Right atrium auricular region (tissue), 2 donors: ENCODE results near the gene FAM53B. TPM values are rescaled to one million over a fixed set of nuclear protein-coding genes. Genes with fewer than 3 reads are reported as not detected.

Source experiments
- DNase-seq: peaks from one replicate; pipeline ENCODE4 v3.0.0-alpha.2; 2019; ENCODE audit warnings: low spot score
- H3K27ac ChIP-seq, 2 donors: fragments of 200-600 bp; sonication (generic); 1 replicate in 1 of 2; 2 replicates in 1 of 2; pipeline ENCODE4 v1.5.1; 2016 to 2019
- H3K27me3 ChIP-seq, 2 donors: fragments of 200-600 bp; sonication (generic); one replicate each; pipeline versions ENCODE4 v1.5.1 to v1.6.0; 2017 to 2019
- H3K36me3 ChIP-seq: fragments of 200-600 bp; sonication (generic); one replicate; pipeline ENCODE4 v1.5.1; 2016
- H3K4me1 ChIP-seq, 2 donors: fragments of 200-600 bp; sonication (generic); one replicate each; pipeline versions ENCODE4 v1.5.1 to v1.6.0; 2017 to 2019
- H3K4me3 ChIP-seq, 2 donors: fragments of 200-600 bp; sonication (generic); 1 replicate in 1 of 2; 2 replicates in 1 of 2; pipeline ENCODE4 v1.5.1; 2017 to 2019; ENCODE audit warnings: mild to moderate bottlenecking in 1 of 2, moderate library complexity in 1 of 2
- H3K9me3 ChIP-seq, 2 donors: fragments of 200-600 bp; sonication (generic); one replicate each; pipeline ENCODE4 v1.5.1; 2019
- CTCF ChIP-seq, 2 donors: fragments of 200-600 bp; sonication (generic); IDR thresholded peaks; one replicate each; pipeline ENCODE4 v1.5.1; 2019; ENCODE audit warnings: antibody characterized with exemption in 2 of 2
- total RNA-seq, 2 donors: library from RNA; depleted of rRNA; stranded (reverse); fragments of >200 nt; gene quantifications; one replicate each; pipeline ENCODE4 v1.1.0, GENCODE V29; 2016

FAM53B gene
- total RNA-seq, 2 donors from 2014 or later = 30.3 to 31.1 TPM

GRCh38 chr10:124717041-124717757 lies 27.0 kb downstream of the FAM53B start:
- Histone ChIP-seq H3K27me3 (no peaks in the 10 kb centered on the region), H3K9me3 (no peaks in the 10 kb centered on the region), H3K36me3 (no peaks in the 10 kb centered on the region), H3K4me3 (no peak overlapping the region), H3K4me1 (peaks cover 0 to 75% of the 10 kb centered on the region in 2 donors), H3K27ac (peak overlapping the region; percentile 60 to 84)
- no peak for TF ChIP-seq CTCF (IDR thresholded peaks at IDR 0.05)
- DNase-seq = no peak

DNA sequence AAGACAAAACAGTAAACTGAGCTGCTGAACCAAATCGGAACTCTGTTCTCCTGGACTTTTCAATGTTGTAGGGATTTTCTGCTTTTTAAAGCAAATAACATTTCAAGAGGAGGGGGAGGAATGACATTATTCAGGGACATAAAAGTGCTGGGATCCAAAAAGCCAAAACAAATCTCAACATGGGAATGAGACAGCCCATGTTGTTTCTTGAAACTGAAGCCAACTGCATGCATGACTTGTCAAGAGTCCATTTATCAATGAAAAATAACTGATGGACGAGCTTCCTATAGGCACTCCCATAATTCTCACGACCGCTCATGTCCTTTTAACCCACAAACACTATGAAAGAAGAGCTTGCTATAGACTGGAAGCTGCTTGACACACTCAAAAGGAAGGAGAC lies 27.8 kb downstream of the FAM53B start:
- peaks cover 0 to 68% of the 10 kb centered on the region in 2 donors for H3K4me1 ChIP-seq
- no peak for TF ChIP-seq CTCF (IDR thresholded peaks at IDR 0.05)

DNA sequence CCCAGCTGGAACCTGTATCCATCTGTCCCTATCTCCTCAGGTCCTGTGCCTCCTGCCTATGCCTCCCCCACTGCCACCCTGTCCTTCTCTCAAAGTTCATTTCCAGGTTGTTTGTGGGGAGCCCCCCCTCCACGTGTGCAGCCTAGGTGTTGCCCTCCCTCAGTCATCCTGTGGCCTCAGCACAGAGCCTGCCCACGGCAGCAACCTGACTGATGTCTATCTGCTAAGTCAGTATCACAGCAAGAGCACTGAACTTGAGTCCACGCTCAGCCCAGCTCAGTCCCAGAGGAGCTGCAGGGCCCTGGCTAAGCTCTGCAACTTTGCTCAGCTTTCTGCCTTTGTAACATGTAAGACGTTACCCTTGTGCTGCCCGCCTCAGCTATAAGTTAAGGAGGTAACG lies 28.7 kb downstream of the FAM53B start:
- DNase-seq = no peak
- no peak overlapping the region for H3K27ac ChIP-seq
- no peaks in the 10 kb centered on the region for H3K36me3 ChIP-seq
- H3K9me3 ChIP-seq = no peaks in the 10 kb centered on the region
- no peak overlapping the region for H3K4me3 ChIP-seq
- no peaks in the 10 kb centered on the region for H3K27me3 ChIP-seq
- H3K4me1 ChIP-seq = peaks cover 0 to 68% of the 10 kb centered on the region in 2 donors
- TF ChIP-seq CTCF (IDR thresholded peaks at IDR 0.05) = no peak

More for the DNA sequence above, 27.8 kb downstream of the FAM53B start:
- no peak for DNase-seq
- Histone ChIP-seq H3K27me3 (no peaks in the 10 kb centered on the region), H3K27ac (peak overlapping the region in 1 of 2 donors; percentile 84), H3K4me3 (no peak overlapping the region), H3K9me3 (no peaks in the 10 kb centered on the region), H3K36me3 (no peaks in the 10 kb centered on the region)

- Histone ChIP-seq H3K4me3 (no peak overlapping the region), H3K4me1 (peaks cover 0 to 69% of the 10 kb centered on the region in 2 donors), H3K9me3 (no peaks in the 10 kb centered on the region), H3K27ac (peak overlapping the region; percentile 28 to 29), H3K27me3 (no peaks in the 10 kb centered on the region), H3K36me3 (no peaks in the 10 kb centered on the region)
- TF ChIP-seq CTCF (IDR thresholded peaks at IDR 0.05) = no peak
- no peak for DNase-seq
Observed at GRCh38 chr10:124713679-124714255, 30.4 kb downstream of the FAM53B start.

DNA sequence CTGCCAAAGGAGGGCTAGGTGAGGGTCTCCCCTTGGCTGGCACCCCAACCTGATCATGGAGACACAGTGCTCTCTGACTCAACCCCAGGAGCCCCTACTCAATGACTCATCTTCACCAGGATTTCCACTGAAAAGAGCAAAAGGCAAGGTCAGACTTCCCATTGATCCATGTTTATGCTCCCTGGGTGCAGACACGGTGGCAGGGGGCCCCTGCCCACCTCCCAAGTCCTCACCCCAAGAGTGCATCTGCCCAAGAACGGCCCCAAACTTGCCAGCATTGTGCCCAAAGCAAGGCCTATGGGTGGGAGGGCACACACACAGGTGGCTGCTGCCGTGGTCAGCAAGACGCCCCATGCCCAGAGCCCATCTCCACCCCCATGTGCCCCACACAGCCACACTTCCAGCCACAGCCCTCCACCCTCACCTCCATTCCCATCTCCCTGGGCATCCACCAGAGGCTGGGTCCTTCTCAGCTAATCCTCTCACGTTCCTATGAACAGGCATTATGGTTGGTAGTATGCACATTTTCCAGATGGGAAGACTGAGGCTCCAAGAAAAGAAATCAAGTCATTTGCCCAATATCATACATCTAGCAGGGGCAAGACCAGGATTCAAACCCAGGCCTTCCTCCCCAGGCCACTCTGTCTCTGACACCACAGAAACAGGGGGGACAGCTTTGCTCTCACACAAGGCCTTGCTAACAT lies 31.3 kb downstream of the FAM53B start:
- Histone ChIP-seq H3K27me3 (no peaks in the 10 kb centered on the region), H3K4me1 (peaks cover 0 to 69% of the 10 kb centered on the region in 2 donors), H3K27ac (no peak overlapping the region), H3K4me3 (no peak overlapping the region), H3K9me3 (no peaks in the 10 kb centered on the region), H3K36me3 (no peaks in the 10 kb centered on the region)
- no peak for TF ChIP-seq CTCF (IDR thresholded peaks at IDR 0.05)
- DNase-seq = no peak
